NCI-H1436 treated with DMSO at 0.1 percent for 48 hours (cell line): Measurements from ENCODE around the gene SRP68.
"Not testable (repeated sequence)": the region's sequence is repeated elsewhere in the genome, so short reads cannot be mapped to it uniquely, and the experiment has no call there.

Source experiments
- DNase-seq: peaks from one replicate; lab custom pipeline; 2025; lab: John Stamatoyannopoulos, UW

SRP68 gene

GRCh38 chr17:76044475-76045007 is 27.8 kb downstream of the SRP68 start:
- not testable (repeated sequence) for DNase-seq

DNA sequence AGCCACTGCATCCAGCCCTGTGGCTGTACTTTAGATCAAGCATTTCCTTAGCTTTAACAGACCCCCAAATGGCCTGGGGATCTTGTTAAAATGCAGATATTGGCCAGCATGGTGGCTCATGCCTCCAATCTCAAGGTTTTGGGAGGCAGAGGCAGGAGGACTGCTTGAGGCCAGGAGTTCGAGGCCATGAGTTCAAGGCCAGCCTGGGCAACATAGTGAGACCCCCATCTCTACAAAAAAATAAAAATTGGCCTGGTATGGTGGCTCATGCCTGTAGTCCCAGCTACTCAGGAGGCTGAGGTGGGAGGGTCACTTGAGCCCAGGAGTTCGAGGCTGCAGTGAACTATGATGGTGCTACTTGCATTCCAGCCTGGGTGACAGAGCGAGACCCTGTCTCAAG is 29.4 kb downstream of the SRP68 start:
- DNase-seq: not testable (repeated sequence)

- no peak for DNase-seq
Observed at GRCh38 chr17:76040376-76040775, 31.9 kb downstream of the SRP68 start.

- DNase-seq: no peak
Observed at GRCh38 chr17:76039121-76039520, 33.2 kb downstream of the SRP68 start.

DNA sequence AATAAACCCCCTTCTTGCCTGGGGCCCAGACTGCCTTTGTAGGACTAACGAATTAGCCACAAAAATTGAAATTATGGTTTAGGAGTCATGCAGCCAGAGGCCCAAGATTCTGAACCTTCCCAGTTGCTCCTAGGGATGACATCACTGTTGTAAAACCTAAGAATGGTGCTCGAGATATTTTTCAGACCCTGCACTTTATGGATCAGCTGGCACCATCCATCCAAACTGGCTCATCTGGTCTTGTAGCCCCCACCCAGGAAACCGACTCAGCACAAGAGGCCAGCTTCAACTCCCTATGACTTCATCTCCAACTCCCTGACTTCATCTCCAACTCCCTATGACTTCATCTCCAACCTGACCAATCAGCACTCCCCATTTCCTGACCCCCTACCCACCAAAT is 34.3 kb downstream of the SRP68 start:
- DNase-seq: no peak

- DNase-seq: no peak
Observed at GRCh38 chr17:76036497-76037261, 35.6 kb downstream of the SRP68 start.

- no peak for DNase-seq
Observed at GRCh38 chr17:76034428-76035350, 37.6 kb downstream of the SRP68 start.

DNA sequence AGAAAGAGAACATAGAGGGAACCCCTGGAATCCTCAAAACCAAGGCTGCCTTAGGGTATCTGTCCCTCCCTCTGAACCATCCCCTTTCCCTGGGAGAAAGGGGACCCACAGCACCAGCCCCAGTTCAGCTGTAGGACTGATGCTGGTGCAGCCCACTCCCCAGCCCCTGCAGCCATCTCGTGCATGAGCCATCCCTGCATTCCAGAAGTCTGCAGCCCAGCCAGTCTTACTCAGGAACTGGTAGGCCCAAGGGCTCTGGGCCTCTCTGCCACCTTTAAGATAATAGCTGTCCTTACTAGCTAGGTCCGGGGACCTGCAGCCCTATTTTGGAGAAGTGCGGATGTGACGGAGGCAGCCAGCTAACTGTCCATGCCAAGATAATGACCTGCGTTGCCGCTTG is 39.2 kb downstream of the SRP68 start:
- no peak for DNase-seq

DNA sequence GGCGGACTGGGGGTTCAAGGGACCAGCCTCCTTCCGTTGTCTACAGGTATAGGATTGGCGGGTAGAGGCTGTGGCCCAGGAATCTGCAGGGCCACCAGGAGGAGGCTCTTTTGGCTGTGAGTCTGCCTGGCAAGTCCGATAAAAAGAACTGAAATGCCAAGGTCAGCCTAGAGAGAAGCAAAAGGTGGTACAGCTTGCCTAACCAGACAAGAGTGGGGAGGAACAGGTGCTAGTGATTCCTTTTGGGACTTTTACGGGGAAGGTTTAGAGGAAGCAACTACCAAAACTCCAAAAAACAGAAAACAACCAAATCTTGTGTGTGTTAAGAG is 39.6 kb downstream of the SRP68 start:
- no peak for DNase-seq

DNA sequence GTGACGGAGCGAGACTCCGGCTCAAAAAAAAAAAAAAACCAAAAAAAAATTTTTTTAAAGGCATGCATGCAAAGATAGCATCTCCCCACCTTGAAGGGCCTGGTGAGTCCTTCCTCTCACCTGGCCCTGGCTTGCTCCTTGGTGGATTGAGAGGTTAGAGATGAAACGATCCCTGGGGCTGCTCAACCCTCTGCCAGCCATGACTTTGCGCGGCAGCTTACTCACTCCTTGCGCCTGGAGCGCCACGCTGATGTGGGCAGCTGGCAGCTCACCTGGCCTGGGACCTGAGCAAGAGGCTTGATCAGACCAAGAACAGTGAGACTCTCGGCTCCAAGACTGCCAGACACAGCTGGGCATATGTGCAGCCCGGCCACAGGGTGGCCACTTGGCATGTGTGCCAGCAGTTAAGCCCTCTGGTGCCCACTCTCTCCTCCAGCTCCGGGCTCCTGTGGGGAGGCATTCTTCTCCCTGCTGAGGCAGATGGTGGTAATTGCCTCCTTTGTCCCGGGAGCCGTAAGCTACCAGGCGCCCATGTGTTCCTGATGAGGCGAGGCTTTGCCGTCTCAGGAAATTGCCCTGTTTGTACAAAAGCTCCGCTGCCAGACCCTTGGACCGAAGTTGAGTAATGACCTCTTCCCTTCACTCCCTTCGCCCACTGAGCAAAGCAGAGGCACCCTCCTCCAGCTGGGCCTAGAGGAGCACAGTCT is 40.1 kb downstream of the SRP68 start:
- DNase-seq: no peak

- DNase-seq: no peak
Observed at GRCh38 chr17:76027159-76027839, 45.0 kb downstream of the SRP68 start, which contains the start of gene EVPL. Gene EVPL (minus strand): TSS chr17:76027306. CDS start chr17:76027198, 108 bp downstream.

- no peak for DNase-seq
Observed at GRCh38 chr17:76026714-76027158, 45.6 kb downstream of the SRP68 start.

DNA sequence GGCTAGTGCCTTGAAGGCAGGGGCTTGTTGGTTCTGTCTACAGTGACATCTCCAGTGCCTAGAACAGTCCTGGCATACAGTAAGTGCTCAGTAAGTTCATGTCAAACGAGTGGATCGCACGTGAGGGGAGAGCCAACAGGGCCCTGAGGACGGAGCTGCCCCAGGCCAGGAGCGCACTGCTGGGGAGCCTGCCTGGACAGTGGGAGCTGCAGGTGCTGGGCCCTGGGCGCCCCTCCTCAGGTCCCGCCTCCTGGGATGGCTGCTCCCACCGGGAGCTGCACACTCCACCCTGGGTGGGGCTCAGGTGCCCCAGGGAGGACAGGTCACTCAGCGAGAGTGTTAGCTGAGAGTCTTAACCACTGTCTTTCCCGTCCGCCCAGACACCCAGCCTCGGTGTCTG is 47.0 kb downstream of the SRP68 start:
- DNase-seq: no peak

- DNase-seq: no peak
Observed at GRCh38 chr17:76024353-76024752, 48.0 kb downstream of the SRP68 start.

GRCh38 chr17:76023900-76024237 is 48.4 kb downstream of the SRP68 start:
- no peak for DNase-seq

DNA sequence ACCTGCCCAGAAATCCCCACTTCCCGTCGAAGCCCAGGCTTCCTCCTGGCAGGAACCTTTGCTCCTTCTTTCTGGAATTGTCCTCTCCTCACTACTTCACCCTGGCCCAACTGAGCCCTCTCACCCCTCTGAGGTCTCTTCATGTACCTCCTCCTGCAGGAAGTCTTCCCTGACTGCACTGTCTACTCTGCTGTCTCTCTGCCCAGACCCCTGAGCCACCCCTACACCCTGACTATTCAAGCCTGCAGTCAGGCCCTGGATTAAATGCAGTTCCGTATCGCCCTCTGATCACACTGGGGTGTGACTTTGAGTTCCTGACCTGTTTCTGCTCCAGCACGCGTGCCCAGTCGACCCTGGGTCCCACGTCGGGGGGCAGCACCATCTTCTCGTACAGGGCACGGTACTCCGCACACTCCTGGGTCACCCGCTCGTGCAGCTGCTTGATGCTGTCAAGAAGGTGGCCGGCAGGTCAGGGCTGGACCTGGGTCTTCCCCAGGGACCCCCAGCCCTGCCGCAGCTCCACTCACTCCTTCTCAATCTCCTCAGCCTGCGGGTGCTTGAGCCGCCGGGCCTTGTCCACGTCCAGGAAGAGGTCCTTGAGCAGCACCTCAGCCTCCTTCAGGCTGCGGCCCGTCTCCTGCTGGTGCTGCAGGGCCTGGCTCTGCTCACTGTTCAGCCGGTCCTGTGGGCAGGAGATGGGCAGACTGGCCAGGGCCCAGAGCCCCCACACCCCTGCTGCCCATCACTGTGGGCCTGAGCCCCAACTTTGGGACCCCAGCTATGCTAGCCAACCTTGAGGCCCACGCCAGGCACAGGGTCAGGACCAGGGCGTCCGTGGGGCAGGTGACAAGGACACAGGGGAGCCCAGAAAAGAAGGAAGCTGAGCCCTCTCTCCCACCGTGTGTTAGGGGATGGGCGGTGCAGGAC is 49.1 kb downstream of the SRP68 start:
- no peak for DNase-seq

DNA sequence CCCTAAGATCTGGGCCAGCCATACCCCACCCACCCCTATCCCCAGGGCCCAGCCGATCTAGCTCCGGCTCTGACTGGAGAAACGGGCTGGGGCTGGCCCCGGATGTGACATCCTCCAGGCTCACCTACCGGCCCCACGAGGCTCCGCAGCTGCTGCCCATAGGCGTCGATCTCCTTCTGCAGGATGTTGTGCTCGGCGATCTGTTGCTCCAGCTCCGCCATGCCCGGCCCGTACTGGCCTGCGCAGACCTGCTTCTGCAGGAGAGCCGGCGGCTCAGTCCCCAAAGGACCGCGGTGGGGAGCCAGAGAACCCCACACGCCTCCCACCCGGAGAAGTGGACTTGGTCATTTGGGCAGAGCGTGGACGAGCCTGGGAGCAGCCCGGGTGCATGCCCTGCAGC is 50.0 kb downstream of the SRP68 start:
- no peak for DNase-seq

DNA sequence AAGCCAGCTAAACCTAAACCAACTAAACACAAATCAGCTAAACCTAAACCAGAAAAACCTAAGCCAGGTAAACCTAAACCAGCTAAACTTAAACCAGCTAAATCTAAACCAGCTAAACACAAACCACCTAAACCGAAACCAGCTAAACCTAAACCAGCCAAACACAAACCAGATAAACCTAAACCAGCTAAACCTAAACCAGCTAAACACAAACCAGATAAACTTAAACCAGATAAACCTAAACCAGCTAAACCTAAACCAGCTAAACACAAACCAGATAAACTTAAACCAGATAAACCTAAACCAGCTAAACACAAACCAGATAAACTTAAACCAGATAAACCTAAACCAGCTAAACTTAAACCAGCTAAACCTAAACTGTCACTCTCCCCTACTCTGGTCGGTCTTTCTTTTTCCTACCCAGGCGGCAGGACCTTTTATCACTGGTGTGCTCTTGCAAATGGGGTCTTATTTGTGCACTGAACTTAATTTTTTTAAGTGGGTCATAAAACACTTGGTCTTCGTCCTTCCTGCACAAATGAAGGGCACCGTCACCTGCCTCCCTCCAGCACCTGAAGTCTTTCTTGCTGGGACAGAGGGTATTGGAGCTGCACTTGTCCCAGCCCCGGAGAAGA is 52.4 kb downstream of the SRP68 start:
- no peak for DNase-seq

DNA sequence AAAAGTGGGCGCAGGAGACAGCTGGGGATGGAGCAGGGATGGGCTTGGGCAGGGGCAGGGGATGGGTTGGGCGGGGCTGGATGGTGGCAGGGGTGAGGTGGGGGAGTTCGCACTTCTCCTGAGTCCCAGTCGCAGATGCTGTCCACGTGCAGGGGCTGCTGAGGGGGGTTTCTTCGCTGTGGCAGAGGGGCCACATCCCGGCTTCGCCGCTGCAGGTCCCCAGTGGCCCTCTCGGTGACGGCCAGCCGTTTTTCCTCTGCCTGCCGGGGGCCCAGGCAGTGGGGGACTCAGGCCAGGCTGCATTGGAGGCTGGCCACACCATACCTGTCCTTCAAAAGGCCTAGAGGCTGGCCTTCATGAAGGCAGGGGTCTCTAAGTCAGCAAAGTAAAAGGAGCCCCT is 53.5 kb downstream of the SRP68 start:
- no peak for DNase-seq

GRCh38 chr17:76018340-76018680 is 54.0 kb downstream of the SRP68 start:
- no peak for DNase-seq
